NK-92 (cell line): Measurements from ENCODE around the gene STEAP1.

Experiments used
- DNase-seq: peaks from one replicate; lab custom pipeline; 2025; ENCODE audit not compliant: unreplicated experiment; lab: John Stamatoyannopoulos, UW

The STEAP1 gene

DNA sequence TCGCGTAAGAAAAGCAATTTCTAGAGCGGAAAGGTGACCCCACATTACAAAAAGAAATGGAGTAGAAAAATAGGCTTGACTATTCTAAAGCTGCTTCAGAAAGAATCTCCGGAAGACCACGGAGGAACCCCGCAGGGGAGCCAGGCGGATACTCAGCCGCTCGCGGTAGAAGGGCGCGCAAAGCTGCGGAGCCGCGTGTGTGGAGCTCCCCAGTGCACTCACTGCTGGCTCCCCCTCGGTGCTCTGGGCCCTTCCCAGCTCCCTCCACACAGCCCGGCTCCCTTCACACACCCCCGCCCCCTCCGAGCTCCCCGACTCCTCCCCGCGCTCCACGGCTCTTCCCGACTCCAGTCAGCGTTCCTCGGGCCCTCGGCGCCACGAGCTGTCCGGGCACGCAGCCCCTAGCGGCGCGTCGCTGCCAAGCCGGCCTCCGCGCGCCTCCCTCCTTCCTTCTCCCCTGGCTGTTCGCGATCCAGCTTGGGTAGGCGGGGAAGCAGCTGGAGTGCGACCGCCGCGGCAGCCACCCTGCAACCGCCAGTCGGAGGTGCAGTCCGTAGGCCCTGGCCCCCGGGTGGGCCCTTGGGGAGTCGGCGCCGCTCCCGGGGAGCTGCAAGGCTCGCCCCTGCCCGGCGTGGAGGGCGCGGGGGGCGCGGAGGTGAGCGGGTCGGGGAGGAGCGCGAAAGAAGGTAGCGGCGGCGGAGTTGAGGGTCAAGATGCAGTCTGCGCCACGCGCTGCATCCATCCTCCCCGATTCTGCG lies 57.3 kb downstream of the STEAP1 start, which contains the start of gene STEAP2:
TSS of gene STEAP2 (plus strand) at position 350 of the 758 bp plus-strand sequence. CDS start 13,343 bp downstream, outside the sequence.
- DNase-seq = no peak

DNA sequence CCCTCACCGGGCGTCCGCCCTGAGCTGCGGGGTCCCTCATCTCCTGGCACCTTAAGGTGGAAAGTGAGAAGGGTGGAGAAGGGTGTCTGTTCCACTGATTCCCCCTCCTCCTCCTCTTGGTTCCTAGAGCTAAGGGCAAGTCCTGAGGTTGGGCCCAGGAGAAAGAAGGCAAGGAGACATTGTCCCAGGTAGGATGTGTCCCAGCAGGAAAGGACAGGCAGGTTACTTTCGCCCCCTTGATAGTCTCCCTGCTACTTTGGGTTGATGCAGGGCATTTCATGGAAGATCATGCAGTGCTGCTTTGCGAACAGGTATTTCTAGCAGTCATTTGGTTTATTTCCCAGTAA lies 57.9 kb downstream of the STEAP1 start:
- DNase-seq = no peak

DNA sequence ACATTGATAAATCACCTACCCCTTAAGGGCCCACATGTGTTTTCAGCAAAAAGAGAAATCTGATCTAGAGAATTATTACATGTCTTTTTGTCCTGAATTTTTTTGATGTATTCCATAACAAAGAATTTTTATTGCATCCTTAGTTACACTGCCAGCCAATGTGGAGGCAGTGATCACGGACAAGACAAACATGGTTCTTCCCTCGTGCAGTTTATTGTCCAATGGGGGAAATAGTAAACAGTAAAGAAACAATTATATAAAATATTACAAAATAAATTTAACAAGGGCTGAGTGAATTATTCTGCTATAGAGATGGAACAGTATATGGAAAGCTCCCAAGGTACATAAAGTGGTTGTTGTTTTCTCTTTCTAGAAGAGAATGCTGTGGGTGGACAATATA lies 59.3 kb downstream of the STEAP1 start:
- DNase-seq = no peak
